GM12878 (cell line): ENCODE data around the gene POP7. TPM values are rescaled to one million over a fixed set of nuclear protein-coding genes. Genes with fewer than 3 reads are reported as not detected.
"Not testable (repeated sequence)": the region's sequence is repeated elsewhere in the genome, so short reads cannot be mapped to it uniquely, and the experiment has no call there.

Experiments used
- ATAC-seq: fragments of 200-7000 bp; cut with Tn5 transposase; 3 replicates; pipeline ENCODE4 v1.9.1; 2020; ENCODE audit warnings: mild to moderate bottlenecking, moderate library complexity
- BruUV-seq: library from RNA; stranded (reverse); fragments of 400-500 nt; replicated peaks from 2 replicates; lab custom pipeline; 2021; lab: Mats Ljungman, UMichigan
- CTCF ChIA-PET: fragments of 300-600 bp; sonication (Branson Sonifier 250); formaldehyde crosslinking; extraction: SDS; loops from one replicate; lab custom pipeline; 2021; ENCODE audit warnings: inconsistent platforms; lab: Yijun Ruan, JAX
- POLR2A ChIA-PET: fragments of 350-600 bp; formaldehyde crosslinking; extraction: SDS; loops from one replicate; lab custom pipeline; 2021; ENCODE audit warnings: inconsistent platforms; lab: Charles Lee
- RAD21 ChIA-PET: fragments of 300-600 bp; sonication (Branson Sonifier 250); formaldehyde crosslinking; loops from one replicate; lab custom pipeline; 2023; ENCODE audit warnings: antibody characterized with exemption; ENCODE audit not compliant: unreplicated experiment; lab: Charles Lee
- SMC1A ChIA-PET: fragments of 300-600 bp; sonication (Branson Sonifier 250); formaldehyde crosslinking; loops from one replicate; lab custom pipeline; 2023; ENCODE audit not compliant: unreplicated experiment, uncharacterized antibody; lab: Charles Lee
- DNase-seq: peaks from one replicate; pipeline ENCODE4 v3.0.0-alpha.2; 2011; ENCODE audit warnings: low read depth, low spot score
- FAIRE-seq: peaks from 3 replicates; lab custom pipeline; 2011; peaks lifted over from hg19 to GRCh38; lab: Jason Lieb, UNC
- H2AFZ ChIP-seq: 2 replicates; pipeline ENCODE4 v1.6.0; 2011; ENCODE audit warnings: low read depth, low read length, control low read depth; ENCODE audit not compliant: control insufficient read depth
- H3K27ac ChIP-seq: 2 replicates; pipeline ENCODE4 v1.5.1; 2011; ENCODE audit warnings: control low read depth; ENCODE audit not compliant: control insufficient read depth, insufficient read depth
- H3K27me3 ChIP-seq, 2 experiments: replicated peaks in 1 of 2; 2 replicates each; pipeline versions ENCODE4 v1.6.0 to v1.6.1; 2011; ENCODE audit warnings: low read length in 1 of 2; ENCODE audit not compliant: control insufficient read depth in 2 of 2, insufficient read depth in 2 of 2
- H3K36me3 ChIP-seq, 2 experiments: 2 replicates each; pipeline ENCODE4 v1.5.1; 2011; ENCODE audit warnings: low read length in 1 of 2; ENCODE audit not compliant: control insufficient read depth in 2 of 2, insufficient read depth in 2 of 2
- H3K4me1 ChIP-seq: 2 replicates; pipeline ENCODE4 v1.6.1; 2011; ENCODE audit warnings: mild to moderate bottlenecking, low read length, moderate library complexity, mixed read lengths; ENCODE audit not compliant: control insufficient read depth, insufficient read depth
- H3K4me2 ChIP-seq: 2 replicates; pipeline ENCODE4 v1.6.0; 2011; ENCODE audit warnings: control low read depth; ENCODE audit not compliant: control insufficient read depth, insufficient read depth
- H3K4me3 ChIP-seq: fragments of 200-600 bp; sonication (generic); 2 replicates; pipeline ENCODE4 v1.5.1; 2016
- H3K79me2 ChIP-seq: 2 replicates; pipeline ENCODE4 v1.6.0; 2011; ENCODE audit warnings: low read length; ENCODE audit not compliant: control insufficient read depth, insufficient read depth
- H3K9ac ChIP-seq: 2 replicates; pipeline ENCODE4 v1.8.0; 2011; ENCODE audit warnings: low read length, control low read depth, mixed read lengths; ENCODE audit not compliant: control insufficient read depth, insufficient read depth
- H3K9me3 ChIP-seq: replicated peaks from 3 replicates; pipeline ENCODE4 v1.5.1; 2011; ENCODE audit warnings: mild to moderate bottlenecking, low read length; ENCODE audit not compliant: control insufficient read depth, insufficient read depth
- H4K20me1 ChIP-seq: 2 replicates; pipeline ENCODE4 v1.6.0; 2011; ENCODE audit not compliant: control insufficient read depth, insufficient read depth
- BRCA1 ChIP-seq: IDR thresholded peaks from 2 replicates; pipeline ENCODE4 v1.6.1; 2011; ENCODE audit warnings: low read depth, low read length, improper control_type of control experiment
- CHD2 ChIP-seq: IDR thresholded peaks from 2 replicates; pipeline ENCODE4 v1.6.1; 2011; ENCODE audit warnings: low read depth, low read length, improper control_type of control experiment, borderline replicate concordance
- HDAC6 ChIP-seq: fragments of 200-600 bp; sonication (generic); IDR thresholded peaks from one replicate; pipeline ENCODE4 v1.8.0; 2017; ENCODE audit warnings: antibody characterized with exemption; ENCODE audit not compliant: unreplicated experiment
- IRF3 ChIP-seq: fragments of 450-650 bp; IDR thresholded peaks from 2 replicates; pipeline ENCODE4 v1.6.1; 2014; ENCODE audit warnings: mild to moderate bottlenecking
- MYC ChIP-seq: IDR thresholded peaks from 2 replicates; pipeline ENCODE4 v1.6.1; 2011; ENCODE audit warnings: mild to moderate bottlenecking, low read length, moderate library complexity, inconsistent platforms; ENCODE audit not compliant: insufficient read depth, insufficient replicate concordance, insufficient read length, severe bottlenecking
- PML ChIP-seq: IDR thresholded peaks from 2 replicates; pipeline ENCODE4 v1.6.1; 2012; ENCODE audit warnings: low read length, inconsistent platforms
- POLR2AphosphoS2 ChIP-seq: IDR thresholded peaks from 2 replicates; pipeline ENCODE4 v1.6.1; 2011; ENCODE audit warnings: low read depth, mild to moderate bottlenecking, low read length, improper control_type of control experiment, moderate library complexity
- SRF ChIP-seq, 2 experiments: IDR thresholded peaks; 2 replicates each; pipeline ENCODE4 v1.6.1; 2011; ENCODE audit warnings: low read depth in 2 of 2, low read length in 2 of 2, mild to moderate bottlenecking in 1 of 2, moderate library complexity in 1 of 2
- TBL1XR1 ChIP-seq: IDR thresholded peaks from 2 replicates; pipeline ENCODE4 v1.6.1; 2012; ENCODE audit warnings: low read depth, low read length, improper control_type of control experiment
- TCF12 ChIP-seq: IDR thresholded peaks from 2 replicates; pipeline ENCODE4 v1.6.1; 2011; ENCODE audit warnings: low read depth, mild to moderate bottlenecking, low read length
- WRNIP1 ChIP-seq: IDR thresholded peaks from 2 replicates; pipeline ENCODE4 v1.6.1; 2011; ENCODE audit warnings: low read depth, low read length, improper control_type of control experiment, borderline replicate concordance
- ZBED1 ChIP-seq: IDR thresholded peaks from 2 replicates; pipeline ENCODE4 v1.6.1; 2016; ENCODE audit warnings: borderline replicate concordance
- WGBS: methylation state at CpG from one replicate; pipeline ENCODE4 v1.1.6; 2016; ENCODE audit warnings: low lambda C conversion rate; ENCODE audit not compliant: insufficient replicate concordance, insufficient coverage; ENCODE audit errors: missing lambda C conversion rate; 5-methylcytosine and 5-hydroxymethylcytosine counted together
- in situ Hi-C: fragments of 300-500 bp; cut with MboI; formaldehyde crosslinking; loops from 9 replicates; pipeline ENCODE4 v1.14.3; 2018; ENCODE audit warnings: mixed read lengths
- intact Hi-C: fragments of 100-400 bp; cut with micrococcal nuclease; formaldehyde crosslinking; loops from one replicate; pipeline ENCODE4 v1.14.2; 2022; ENCODE audit not compliant: unreplicated experiment
- polyA plus RNA-seq, 11 experiments: library from polyadenylated mRNA; depleted of rRNA in 4 of 11; unstranded in 6 of 11; stranded (reverse) in 5 of 11; fragments of >200 nt; fragmentation: Nextera tagmentation in 4 of 11; fragmentation: Illumina TruSeq in 1 of 11; extraction: Ambion mirVana in 4 of 11; extraction: Trizol in 1 of 11; gene quantifications; 1 replicate in 1 of 11; 2 replicates in 10 of 11; pipeline versions ENCODE4 v1.2.1 to v1.2.3, GENCODE V29; 2011 to 2016; ENCODE audit warnings: inconsistent platforms in 2 of 11, missing spikeins in 2 of 11, low read depth in 1 of 11
- total RNA-seq, 4 experiments: library from RNA; depleted of rRNA in 3 of 4; stranded (reverse); fragments of >200 nt in 3 of 4; fragmentation: Illumina TruSeq in 1 of 4; extraction: Trizol in 1 of 4; gene quantifications; 2 replicates each; pipeline versions ENCODE4 v1.2.1 to v1.2.3, GENCODE V29; 2013 to 2021

POP7 gene
- total and polyA plus RNA-seq, 10 of the 15 experiments (the other 5 are each of a cell fraction or from before 2014, with no cell fraction given), result 12.1 to 148 (median 51.7) TPM

GRCh38 chr7:100668069-100668449 is 37.9 kb upstream of the POP7 start:
- Histone ChIP-seq H3K4me3 (no peak overlapping the region), H4K20me1 (no peaks in the 10 kb centered on the region), H3K4me2 (no peak overlapping the region), H3K4me1 (no peaks in the 10 kb centered on the region; the same call in 1 of the 2 replicates), H3K9me3 (no peaks in the 10 kb centered on the region), H3K36me3 (no peaks in the 10 kb centered on the region), H3K27me3 (no peaks in the 10 kb centered on the region), H2AFZ (no peak overlapping the region), H3K79me2 (no peaks in the 10 kb centered on the region)
- no peak for ATAC-seq
- WGBS, result 92% methylated on average over 2 of the region's 2 CpGs
- FAIRE-seq, result no peak
- CTCF ChIA-PET, result interaction anchor here (0.8 to 2.2 kb wide), 4 partner anchors 11 to 38 kb away, joined by 3 to 10 read pairs (median 4); partner anchors contain the start of gene POP7
- intact Hi-C loops, result no loop called here
- POLR2A ChIA-PET, result interaction anchor here (0.6 kb wide), 1 partner anchor 184 kb away, joined by 4 read pairs; no protein-coding TSS in a partner anchor
- BruUV-seq, result no TSS peak
- no peak for DNase-seq
- SMC1A ChIA-PET, result interaction anchor here (1.2 kb wide), 1 partner anchor 38 kb away, joined by 3 read pairs; the partner anchor contains the start of gene POP7
- RAD21 ChIA-PET, result no interaction called here
- TF ChIP-seq TCF12 (no peak), TBL1XR1 (no peak), CHD2 (no peak), POLR2AphosphoS2 (no peak), PML (no peak), IRF3 (no peak), BRCA1 (no peak), SRF (IDR thresholded peaks at IDR 0.05; ENCODE audit: low read depth in 2 of 2, low read length in 2 of 2) (no peak), ZBED1 (no peak), MYC (no peak), HDAC6 (no peak), WRNIP1 (no peak)
- TF ChIP-seq, all 136 proteins: peak for 0
- Histone ChIP-seq H3K27ac (no peak overlapping the region), H3K9ac (no peak overlapping the region)
- in situ Hi-C loops, result no loop called here

- BruUV-seq, H2AFZ ChIP-seq, H3K27me3 ChIP-seq, H3K9me3 ChIP-seq, H3K4me3 ChIP-seq, ATAC-seq, FAIRE-seq, RAD21 ChIA-PET, H3K4me2 ChIP-seq, H3K9ac ChIP-seq, H3K4me1 ChIP-seq, SMC1A ChIA-PET, H3K27ac ChIP-seq, H3K36me3 ChIP-seq, in situ Hi-C loops, H3K79me2 ChIP-seq, POLR2A ChIA-PET, H4K20me1 ChIP-seq, intact Hi-C loops, DNase-seq: not testable (repeated sequence)
- CTCF ChIA-PET, result interaction anchor here (1.0 to 2.2 kb wide), 3 partner anchors 22 to 53 kb away, joined by 3 to 10 read pairs (median 6); partner anchors contain the start of gene POP7
- WGBS, result 79% methylated on average over 12 of the region's 12 CpGs
These were observed 36.8 kb upstream of the POP7 start for GRCh38 chr7:100669106-100669505.
